BLaER1 treated with 17β-estradiol and CSF1 and Interleukin-3, amounts not matched to agents 10 nM and 100 nM (cell line): Measurements from ENCODE around the gene SSBP2.
"Not testable (repeated sequence)": the region's sequence is repeated elsewhere in the genome, so short reads cannot be mapped to it uniquely, and the experiment has no call there.

ENCODE experiments used
- H3K27ac ChIP-seq, 11 experiments: shearing (Covaris generic); formaldehyde crosslinking; 2 replicates each; pipeline ENCODE4 v1.8.1; 2022
- H3K27me3 ChIP-seq, 11 experiments: shearing (Covaris generic); formaldehyde crosslinking; 2 replicates each; pipeline ENCODE4 v1.8.1; 2022
- H3K36me3 ChIP-seq, 11 experiments: shearing (Covaris generic); formaldehyde crosslinking; 2 replicates each; pipeline ENCODE4 v1.8.1; 2022
- H3K4me1 ChIP-seq, 10 experiments: shearing (Covaris generic); formaldehyde crosslinking; 2 replicates each; pipeline ENCODE4 v1.8.1; 2022
- H3K4me2 ChIP-seq, 11 experiments: shearing (Covaris generic); formaldehyde crosslinking; 2 replicates each; pipeline ENCODE4 v1.8.1; 2022
- H3K4me3 ChIP-seq, 10 experiments: shearing (Covaris generic); formaldehyde crosslinking; 2 replicates each; pipeline ENCODE4 v1.8.1; 2022
- H3K9ac ChIP-seq, 11 experiments: shearing (Covaris generic); formaldehyde crosslinking; 2 replicates each; pipeline ENCODE4 v1.8.1; 2022
- H3K9me3 ChIP-seq, 11 experiments: shearing (Covaris generic); formaldehyde crosslinking; replicated peaks in 1 of 11; 2 replicates each; pipeline ENCODE4 v1.8.1; 2022
- H4K20me1 ChIP-seq, 11 experiments: shearing (Covaris generic); formaldehyde crosslinking; 2 replicates each; pipeline ENCODE4 v1.8.1; 2022
- Cebpa-rat ChIP-seq, 11 experiments: shearing (Covaris generic); IDR thresholded peaks; 2 replicates each; pipeline ENCODE4 v1.8.1; 2022

Gene SSBP2

DNA sequence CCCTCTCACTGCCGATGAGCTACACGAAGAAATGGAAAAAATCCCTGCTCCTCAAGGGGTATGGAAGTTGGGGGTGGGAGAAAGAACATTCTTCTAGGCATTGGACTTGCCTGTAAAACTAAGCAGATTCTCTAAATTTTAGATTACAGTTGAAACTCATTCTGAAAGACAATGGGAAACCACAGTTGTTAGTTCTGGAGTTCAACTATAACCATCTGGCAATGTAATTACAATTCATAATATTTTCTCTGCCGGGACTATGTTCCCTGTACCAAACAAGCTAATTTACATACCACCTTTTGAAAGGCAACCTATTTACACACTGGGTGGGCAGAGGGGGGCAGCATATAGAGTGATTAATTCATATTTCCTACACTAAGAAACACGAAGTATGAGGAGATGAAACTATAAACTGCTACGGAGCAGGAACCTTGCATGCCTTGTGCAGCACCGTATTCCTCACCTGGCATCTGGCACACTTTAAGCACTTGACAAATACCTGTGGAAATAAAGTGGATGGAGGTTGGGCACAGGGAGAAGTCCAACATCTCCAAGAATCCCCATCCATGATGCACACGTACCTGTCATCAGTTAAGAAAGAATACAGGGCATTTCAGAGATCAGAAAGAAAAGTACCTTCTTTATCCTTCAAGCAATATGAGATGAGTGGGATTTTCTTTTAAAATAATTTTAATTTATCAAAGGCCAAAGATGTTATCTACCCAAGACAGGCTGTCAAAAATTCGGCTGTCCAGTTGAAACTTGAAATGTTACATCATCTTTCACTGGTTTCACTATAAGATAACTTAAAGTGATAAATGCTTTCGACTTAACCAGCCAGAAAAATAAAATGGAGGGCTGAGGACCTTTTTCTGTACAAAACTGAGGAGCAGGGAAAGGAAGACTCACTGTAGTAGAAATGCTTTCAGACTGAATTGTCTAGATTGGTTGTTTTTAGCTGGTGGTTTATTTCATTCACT, 54.2 kb downstream of the SSBP2 start:
- no peak for TF ChIP-seq Cebpa-rat (IDR thresholded peaks at IDR 0.05)
- H4K20me1 ChIP-seq = peaks cover 0 to 84% (median 0%) of the 10 kb centered on the region in 11 experiments; a peak in 4 of 22 replicates
- peaks cover 35 to 66% (median 57%) of the 10 kb centered on the region in 11 experiments for H3K9me3 ChIP-seq
- no peak overlapping the region for H3K9ac ChIP-seq
- H3K4me1 ChIP-seq = peaks cover 0 to 3% (median 0%) of the 10 kb centered on the region in 10 experiments; a peak in 3 of 20 replicates
- peak overlapping the region in 1 of 11 experiments; percentile 2; a peak in 1 of 22 replicates for H3K4me2 ChIP-seq
- peaks cover 34 to 79% (median 63%) of the 10 kb centered on the region in 11 experiments; a peak in 21 of 22 replicates for H3K36me3 ChIP-seq
- H3K27ac ChIP-seq = no peak overlapping the region
- H3K27me3 ChIP-seq = no peaks in the 10 kb centered on the region
- no peak overlapping the region for H3K4me3 ChIP-seq

DNA sequence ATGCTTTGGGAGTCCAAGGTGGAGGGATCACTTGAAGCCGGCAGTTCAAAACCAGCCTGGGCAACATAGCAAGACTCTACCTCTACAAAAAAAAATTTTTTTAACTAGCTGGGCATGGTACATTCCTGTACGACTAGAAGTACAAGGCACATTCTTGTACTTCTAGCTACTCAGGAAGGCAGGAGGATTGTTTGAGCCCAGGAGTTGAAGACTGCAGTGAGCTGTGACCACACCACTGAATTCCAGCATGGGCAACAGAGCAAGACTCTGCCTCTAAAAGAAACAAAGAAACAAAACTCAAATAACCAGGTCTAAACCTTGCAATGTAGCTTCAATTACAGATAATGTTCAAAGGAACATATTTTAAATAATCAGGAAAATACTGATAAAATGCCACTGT, 56.2 kb downstream of the SSBP2 start:
- H3K27ac ChIP-seq = no peak overlapping the region
- no peak overlapping the region for H3K9ac ChIP-seq
- H3K4me2 ChIP-seq = no peak overlapping the region; a peak in 1 of 22 replicates
- peaks cover 19 to 75% (median 54%) of the 10 kb centered on the region in 11 experiments; a peak in 21 of 22 replicates for H3K36me3 ChIP-seq
- no peak overlapping the region for H3K4me3 ChIP-seq
- no peaks in the 10 kb centered on the region for H3K27me3 ChIP-seq
- peaks cover 0 to 3% (median 0%) of the 10 kb centered on the region in 10 experiments; a peak in 3 of 20 replicates for H3K4me1 ChIP-seq
- no peak for TF ChIP-seq Cebpa-rat (IDR thresholded peaks at IDR 0.05)
- H3K9me3 ChIP-seq = peaks cover 40 to 66% (median 57%) of the 10 kb centered on the region in 11 experiments
- peaks cover 0 to 84% (median 0%) of the 10 kb centered on the region in 11 experiments; a peak in 3 of 22 replicates for H4K20me1 ChIP-seq

- no peak overlapping the region for H3K4me3 ChIP-seq
- H4K20me1 ChIP-seq = peaks cover 0 to 87% (median 0%) of the 10 kb centered on the region in 11 experiments; a peak in 5 of 22 replicates
- peaks cover 67 to 98% (median 89%) of the 10 kb centered on the region in 11 experiments for H3K9me3 ChIP-seq
- no peak for TF ChIP-seq Cebpa-rat (IDR thresholded peaks at IDR 0.05)
- no peak overlapping the region for H3K4me2 ChIP-seq
- H3K27me3 ChIP-seq = no peaks in the 10 kb centered on the region
- H3K9ac ChIP-seq = no peak overlapping the region
- peaks cover 22 to 84% (median 71%) of the 10 kb centered on the region in 11 experiments for H3K36me3 ChIP-seq
- no peak overlapping the region for H3K27ac ChIP-seq
- H3K4me1 ChIP-seq = no peaks in the 10 kb centered on the region
These were observed 62.7 kb downstream of the SSBP2 start for GRCh38 chr5:81688215-81688614.

- Histone ChIP-seq H3K4me1 (no peaks in the 10 kb centered on the region), H3K4me2 (no peak overlapping the region), H3K4me3 (no peak overlapping the region), H3K27me3 (no peaks in the 10 kb centered on the region), H3K9ac (no peak overlapping the region), H3K9me3 (peaks cover 58 to 98% (median 87%) of the 10 kb centered on the region in 11 experiments), H3K36me3 (peaks cover 16 to 82% (median 66%) of the 10 kb centered on the region in 11 experiments), H3K27ac (no peak overlapping the region), H4K20me1 (peaks cover 0 to 88% (median 0%) of the 10 kb centered on the region in 11 experiments; a peak in 5 of 22 replicates)
- TF ChIP-seq Cebpa-rat (IDR thresholded peaks at IDR 0.05) = no peak
These were observed 63.6 kb downstream of the SSBP2 start for GRCh38 chr5:81687292-81687691.

GRCh38 chr5:81685471-81685870, 65.4 kb downstream of the SSBP2 start:
- Histone ChIP-seq H3K4me2 (no peak overlapping the region), H3K4me1 (no peaks in the 10 kb centered on the region), H3K4me3 (no peak overlapping the region), H3K27me3 (no peaks in the 10 kb centered on the region), H3K27ac (no peak overlapping the region), H3K36me3 (peaks cover 19 to 87% (median 67%) of the 10 kb centered on the region in 11 experiments), H3K9me3 (peaks cover 60 to 98% (median 87%) of the 10 kb centered on the region in 11 experiments), H4K20me1 (peaks cover 0 to 88% (median 0%) of the 10 kb centered on the region in 11 experiments; a peak in 5 of 22 replicates), H3K9ac (no peak overlapping the region)
- no peak for TF ChIP-seq Cebpa-rat (IDR thresholded peaks at IDR 0.05)

- Histone ChIP-seq H4K20me1 (peaks cover 0 to 88% (median 0%) of the 10 kb centered on the region in 11 experiments; a peak in 4 of 22 replicates), H3K4me1 (no peaks in the 10 kb centered on the region), H3K27ac (no peak overlapping the region), H3K27me3 (no peaks in the 10 kb centered on the region), H3K4me3 (no peak overlapping the region), H3K9ac (no peak overlapping the region), H3K4me2 (no peak overlapping the region), H3K36me3 (peaks cover 3 to 82% (median 47%) of the 10 kb centered on the region in 11 experiments; a peak in 21 of 22 replicates), H3K9me3 (peaks cover 32 to 100% (median 83%) of the 10 kb centered on the region in 11 experiments)
- TF ChIP-seq Cebpa-rat (IDR thresholded peaks at IDR 0.05) = no peak
These were observed 71.0 kb downstream of the SSBP2 start for GRCh38 chr5:81679885-81680284.

DNA sequence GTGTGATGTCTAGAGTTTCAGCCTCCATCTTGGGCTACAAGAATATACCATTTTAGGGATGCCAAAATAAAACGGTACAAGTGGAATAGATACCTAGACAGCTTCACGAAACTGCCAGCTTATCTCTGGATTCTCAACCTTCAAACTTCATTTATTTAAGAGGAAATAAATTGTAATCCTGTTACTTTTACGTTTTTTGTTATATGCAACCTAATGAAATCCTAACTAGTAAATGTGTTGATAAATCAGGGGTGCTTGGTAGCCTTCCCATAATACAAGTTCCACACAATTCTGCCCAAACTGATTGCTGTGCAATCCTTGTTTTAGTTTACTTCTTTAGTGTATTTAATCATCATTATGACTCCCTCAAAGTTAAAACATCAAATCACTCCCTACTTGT, 75.5 kb downstream of the SSBP2 start:
- Histone ChIP-seq H3K9ac (no peak overlapping the region), H3K27me3 (no peaks in the 10 kb centered on the region), H3K36me3 (peaks cover 0 to 62% (median 36%) of the 10 kb centered on the region in 11 experiments; a peak in 19 of 22 replicates), H3K4me3 (no peak overlapping the region), H4K20me1 (peaks cover 0 to 84% (median 0%) of the 10 kb centered on the region in 11 experiments; a peak in 4 of 22 replicates), H3K4me1 (no peaks in the 10 kb centered on the region), H3K4me2 (no peak overlapping the region), H3K9me3 (peaks cover 13 to 61% (median 51%) of the 10 kb centered on the region in 11 experiments; a peak in 21 of 22 replicates), H3K27ac (no peak overlapping the region)
- no peak for TF ChIP-seq Cebpa-rat (IDR thresholded peaks at IDR 0.05)

- Histone ChIP-seq H3K9ac (no peak overlapping the region), H3K27ac (no peak overlapping the region), H3K4me2 (no peak overlapping the region), H4K20me1 (peaks cover 0 to 87% (median 0%) of the 10 kb centered on the region in 11 experiments; a peak in 4 of 22 replicates), H3K4me3 (no peak overlapping the region), H3K27me3 (no peaks in the 10 kb centered on the region), H3K36me3 (peaks cover 0 to 46% (median 32%) of the 10 kb centered on the region in 11 experiments; a peak in 14 of 22 replicates), H3K4me1 (no peaks in the 10 kb centered on the region), H3K9me3 (peaks cover 0 to 54% (median 16%) of the 10 kb centered on the region in 11 experiments; a peak in 14 of 22 replicates)
- TF ChIP-seq Cebpa-rat (IDR thresholded peaks at IDR 0.05) = no peak
These were observed 85.1 kb downstream of the SSBP2 start for GRCh38 chr5:81665795-81666194.

GRCh38 chr5:81660624-81661023, 90.3 kb downstream of the SSBP2 start:
- H3K4me1 ChIP-seq = peaks cover 0 to 15% (median 0%) of the 10 kb centered on the region in 10 experiments; a peak in 7 of 20 replicates
- H3K9me3 ChIP-seq = peaks cover 0 to 65% (median 16%) of the 10 kb centered on the region in 11 experiments; a peak in 14 of 22 replicates
- H3K4me2 ChIP-seq, H3K27me3 ChIP-seq, H3K4me3 ChIP-seq, H3K9ac ChIP-seq, H3K27ac ChIP-seq: not testable (repeated sequence)
- peaks cover under 1 to 61% (median 28%) of the 10 kb centered on the region in 11 experiments; a peak in 16 of 22 replicates for H3K36me3 ChIP-seq
- peaks cover 0 to 87% (median 0%) of the 10 kb centered on the region in 11 experiments; a peak in 4 of 22 replicates for H4K20me1 ChIP-seq
